HEK293 (cell line): ENCODE results near the gene BCL2.
A peak's percentile ranks its signal among the peaks of the same experiment; 100 is the strongest.

Experiments used
- CTCF ChIA-PET: fragments of 350-600 bp; formaldehyde crosslinking; extraction: SDS; loops from one replicate; lab custom pipeline; 2021; ENCODE audit warnings: antibody characterized with exemption; lab: Yijun Ruan, JAX
- POLR2A ChIA-PET: fragments of 300-600 bp; formaldehyde crosslinking; extraction: SDS; loops from one replicate; lab custom pipeline; 2020; ENCODE audit warnings: antibody characterized with exemption, inconsistent platforms; lab: Yijun Ruan, JAX
- H3K27ac ChIP-seq: fragments of 200-500 bp; sonication (Bioruptor generic); 2 replicates; pipeline ENCODE4 v1.5.1; 2014; ENCODE audit warnings: low read depth, low read length, control low read depth, inconsistent platforms; ENCODE audit errors: extremely low read depth
- H3K36me3 ChIP-seq, 2 experiments: fragments of 200-500 bp in 1 of 2; sonication (Bioruptor generic) in 1 of 2; 1 replicate in 1 of 2; 2 replicates in 1 of 2; pipeline ENCODE4 v1.5.1; 2014 to 2017; ENCODE audit warnings: inconsistent platforms in 2 of 2, low read length in 2 of 2; ENCODE audit not compliant: control insufficient read depth in 2 of 2, insufficient read depth in 1 of 2
- H3K4me1 ChIP-seq: fragments of 200-500 bp; sonication (Bioruptor generic); 2 replicates; pipeline ENCODE4 v1.5.1; 2014; ENCODE audit warnings: mild to moderate bottlenecking, low read length, inconsistent platforms; ENCODE audit not compliant: control insufficient read depth, insufficient read depth
- H3K4me3 ChIP-seq: 2 replicates; pipeline ENCODE4 v1.5.1; 2011; ENCODE audit warnings: low read depth, mild to moderate bottlenecking, control low read depth, low read length, moderate library complexity
- H3K9me3 ChIP-seq: fragments of 200-500 bp; sonication (Bioruptor generic); 2 replicates; pipeline ENCODE4 v1.5.1; 2014; ENCODE audit warnings: low read depth, low read length, inconsistent platforms; ENCODE audit not compliant: control insufficient read depth, insufficient read depth
- ELK4 ChIP-seq: IDR thresholded peaks from 2 replicates; pipeline ENCODE4 v1.6.1; 2011; ENCODE audit warnings: mild to moderate bottlenecking, low read depth, low read length, borderline replicate concordance
- HOXA7 ChIP-seq: sonication (generic); formaldehyde crosslinking; IDR thresholded peaks from 2 replicates; pipeline ENCODE4 v1.8.1; 2022; ENCODE audit warnings: missing genetic modification reagents, borderline replicate concordance
- INSM2 ChIP-seq: fragments of 450-650 bp; formaldehyde crosslinking; IDR thresholded peaks from 2 replicates; pipeline ENCODE4 v1.5.1; 2016; ENCODE audit warnings: missing biosample characterization, missing genetic modification characterization
- KLF8 ChIP-seq: fragments of 450-650 bp; formaldehyde crosslinking; IDR thresholded peaks from 2 replicates; pipeline ENCODE4 v1.5.1; 2016; ENCODE audit warnings: missing biosample characterization, missing genetic modification characterization
- PRDM10 ChIP-seq: fragments of 450-650 bp; formaldehyde crosslinking; IDR thresholded peaks from 2 replicates; pipeline ENCODE4 v1.5.1; 2016; ENCODE audit warnings: missing biosample characterization, missing genetic modification characterization
- REPIN1 ChIP-seq: fragments of 450-650 bp; formaldehyde crosslinking; IDR thresholded peaks from 2 replicates; pipeline ENCODE4 v1.5.1; 2017; ENCODE audit warnings: missing biosample characterization, missing genetic modification characterization, low read depth
- ZBTB7A ChIP-seq: fragments of 450-650 bp; formaldehyde crosslinking; IDR thresholded peaks from 2 replicates; pipeline ENCODE4 v1.5.1; 2016; ENCODE audit warnings: low read depth, missing biosample characterization, missing genetic modification characterization
- ZIC2 ChIP-seq: fragments of 450-650 bp; formaldehyde crosslinking; IDR thresholded peaks from 2 replicates; pipeline ENCODE4 v1.5.1; 2016; ENCODE audit warnings: missing biosample characterization, missing genetic modification characterization
- ZNF146 ChIP-seq: fragments of 450-650 bp; formaldehyde crosslinking; IDR thresholded peaks from 2 replicates; pipeline ENCODE4 v1.5.1; 2016; ENCODE audit warnings: missing biosample characterization, missing genetic modification characterization
- ZNF19 ChIP-seq: fragments of 450-650 bp; formaldehyde crosslinking; IDR thresholded peaks from 2 replicates; pipeline ENCODE4; 2016; ENCODE audit warnings: missing biosample characterization, missing genetic modification characterization, low read depth
- ZNF280D ChIP-seq: fragments of 450-650 bp; formaldehyde crosslinking; IDR thresholded peaks from 2 replicates; pipeline ENCODE4 v1.5.1; 2016; ENCODE audit warnings: missing biosample characterization, missing genetic modification characterization
- ZNF354C ChIP-seq: fragments of 450-650 bp; formaldehyde crosslinking; IDR thresholded peaks from 2 replicates; pipeline ENCODE4 v1.5.1; 2016; ENCODE audit warnings: missing biosample characterization, missing genetic modification characterization, low read depth, borderline replicate concordance
- ZNF394 ChIP-seq: fragments of 450-650 bp; formaldehyde crosslinking; IDR thresholded peaks from 2 replicates; pipeline ENCODE4 v1.5.1; 2016; ENCODE audit warnings: missing biosample characterization, missing genetic modification characterization, mild to moderate bottlenecking, moderate library complexity, borderline replicate concordance
- ZNF433 ChIP-seq: fragments of 450-650 bp; formaldehyde crosslinking; IDR thresholded peaks from 2 replicates; pipeline ENCODE4 v1.5.1; 2016; ENCODE audit warnings: missing biosample characterization, missing genetic modification characterization, low read depth
- ZNF510 ChIP-seq: fragments of 450-650 bp; formaldehyde crosslinking; IDR thresholded peaks from 2 replicates; pipeline ENCODE4 v1.5.1; 2018; ENCODE audit warnings: mild to moderate bottlenecking, missing genetic modification characterization, missing biosample characterization; ENCODE audit not compliant: insufficient replicate concordance
- ZNF558 ChIP-seq: fragments of 450-650 bp; formaldehyde crosslinking; IDR thresholded peaks from 2 replicates; pipeline ENCODE4 v1.5.1; 2016; ENCODE audit warnings: missing biosample characterization, missing genetic modification characterization
- ZNF561 ChIP-seq: fragments of 450-650 bp; IDR thresholded peaks from 2 replicates; pipeline ENCODE4 v1.5.1; 2018; ENCODE audit warnings: missing biosample characterization, missing genetic modification characterization, borderline replicate concordance
- ZNF571 ChIP-seq: fragments of 450-650 bp; formaldehyde crosslinking; IDR thresholded peaks from 2 replicates; pipeline ENCODE4 v1.5.0; 2017; ENCODE audit warnings: missing biosample characterization, missing genetic modification characterization
- ZNF621 ChIP-seq: fragments of 450-650 bp; formaldehyde crosslinking; IDR thresholded peaks from 2 replicates; pipeline ENCODE4 v1.5.1; 2017; ENCODE audit warnings: missing biosample characterization, missing genetic modification characterization
- ZNF623 ChIP-seq: fragments of 450-650 bp; formaldehyde crosslinking; IDR thresholded peaks from 2 replicates; pipeline ENCODE4 v1.5.1; 2016; ENCODE audit warnings: missing biosample characterization, missing genetic modification characterization
- ZNF629 ChIP-seq: fragments of 450-650 bp; formaldehyde crosslinking; IDR thresholded peaks from 2 replicates; pipeline ENCODE4 v1.5.1; 2017; ENCODE audit warnings: missing biosample characterization, missing genetic modification characterization
- ZNF654 ChIP-seq: fragments of 450-650 bp; formaldehyde crosslinking; IDR thresholded peaks from 2 replicates; pipeline ENCODE4 v1.5.1; 2016; ENCODE audit warnings: low read depth, missing biosample characterization, missing genetic modification characterization
- ZNF776 ChIP-seq: fragments of 450-650 bp; formaldehyde crosslinking; IDR thresholded peaks from 2 replicates; pipeline ENCODE4 v1.5.0; 2017; ENCODE audit warnings: missing biosample characterization, missing genetic modification characterization, borderline replicate concordance

Gene BCL2

GRCh38 chr18:63160172-63160995 is 159.2 kb downstream of the BCL2 start:
- POLR2A ChIA-PET = no interaction called here
- no peak for TF ChIP-seq KLF8 (tag by site-specific recombination)
- no peak for TF ChIP-seq ZNF561 (tag by site-specific recombination)
- no peak for TF ChIP-seq ZNF776 (tag by site-specific recombination)
- TF ChIP-seq ZNF510 (tag by site-specific recombination) = no peak
- TF ChIP-seq ZNF571 = no peak
- no peak for TF ChIP-seq ZNF354C (tag by site-specific recombination)
- TF ChIP-seq ZNF146 (tag by site-specific recombination) = no peak
- no peak for TF ChIP-seq ZNF558
- no peak for TF ChIP-seq HOXA7 (CRISPR knock-in tag)
- TF ChIP-seq ZBTB7A (tag by site-specific recombination) = no peak
- no peak for TF ChIP-seq ZNF394 (tag by site-specific recombination)
- no peak for TF ChIP-seq ZIC2 (tag by site-specific recombination)
- no peak for TF ChIP-seq ZNF433 (tag by site-specific recombination)
- no peak for TF ChIP-seq ZNF623 (tag by site-specific recombination)
- no peak for TF ChIP-seq ZNF654 (tag by site-specific recombination)
- no peak for TF ChIP-seq ZNF19 (tag by site-specific recombination)
- TF ChIP-seq ZNF621 = no peak
- no peak for TF ChIP-seq ZNF280D (tag by site-specific recombination)
- H3K4me1 ChIP-seq = peaks cover 14% of the 10 kb centered on the region
- H3K36me3 ChIP-seq = no peaks in the 10 kb centered on the region
- H3K27ac ChIP-seq = no peak overlapping the region
- H3K4me3 ChIP-seq = no peak overlapping the region
- CTCF ChIA-PET = interaction anchor here (1.3 kb wide), 1 partner anchor 144 kb away, joined by 3 read pairs; no protein-coding TSS in a partner anchor
- H3K9me3 ChIP-seq = no peaks in the 10 kb centered on the region

- POLR2A ChIA-PET = no interaction called here
- CTCF ChIA-PET = no interaction called here
- Histone ChIP-seq H3K9me3 (no peaks in the 10 kb centered on the region), H3K4me3 (no peak overlapping the region), H3K27ac (no peak overlapping the region), H3K36me3 (no peaks in the 10 kb centered on the region), H3K4me1 (peaks cover 14% of the 10 kb centered on the region)
- TF ChIP-seq INSM2 (no peak), ZNF629 (tag by site-specific recombination) (no peak), ELK4 (no peak), REPIN1 (no peak), PRDM10 (tag by site-specific recombination) (0 out of 2 replicates have a peak, but pooled peaks have one; percentile 32)
Measured at GRCh38 chr18:63159590-63159989, 160.0 kb downstream of the BCL2 start.
